Stimulated activated CD8-positive, alpha-beta memory T cell treated with anti-CD3 and anti-CD28 coated beads, Interleukin-15, amount 100 ng/mL, for 1 hour (primary cell): ENCODE data around the gene CHCHD4.
A peak's percentile ranks its signal among the peaks of the same experiment; 100 is the strongest.

Experiments
- DNase-seq: peaks from one replicate; pipeline ENCODE4 v3.0.0-alpha.2; 2020; ENCODE audit warnings: low read depth

Gene CHCHD4

GRCh38 chr3:14124615-14125192 is at the start of gene CHCHD4, which contains the start of gene TMEM43:
TSS of gene CHCHD4 (minus strand) at chr3:14124870. CDS start at chr3:14124676, 194 bp downstream.
TSS of gene TMEM43 (plus strand) at chr3:14125052. CDS start at chr3:14125194, 142 bp downstream.
- DNase-seq: peak; percentile 97

- no peak for DNase-seq
These were observed 47.8 kb upstream of the CHCHD4 start for GRCh38 chr3:14172496-14172895.

DNA sequence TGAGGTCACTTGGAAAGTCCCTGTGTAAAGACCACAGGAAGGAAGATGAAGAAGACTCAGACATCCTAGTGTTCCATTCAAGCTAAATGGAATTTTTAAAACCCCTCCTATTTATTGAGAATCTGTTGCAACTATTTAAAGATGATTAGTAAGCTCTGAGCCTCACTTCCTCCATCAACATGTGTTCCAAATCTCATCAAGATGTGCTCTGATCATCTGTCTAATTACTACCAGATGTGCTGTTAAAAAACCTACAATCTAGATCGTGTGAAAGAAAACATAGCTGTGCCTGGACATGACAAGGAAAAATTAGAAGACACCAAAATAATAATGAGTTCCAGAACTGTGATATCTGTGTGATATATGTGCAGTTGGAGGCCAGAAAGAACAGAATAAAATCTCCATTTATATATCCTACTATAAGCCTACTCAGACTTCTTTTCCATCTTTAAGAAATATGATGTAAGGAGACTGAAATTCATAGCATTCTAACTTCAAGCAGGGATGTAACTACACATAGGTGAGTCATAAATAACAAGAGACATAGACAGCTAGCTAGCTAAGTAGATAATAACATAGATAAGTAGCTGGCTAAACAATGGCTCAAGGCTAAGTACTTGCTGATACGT is 46.0 kb upstream of the CHCHD4 start:
- DNase-seq: no peak

DNA sequence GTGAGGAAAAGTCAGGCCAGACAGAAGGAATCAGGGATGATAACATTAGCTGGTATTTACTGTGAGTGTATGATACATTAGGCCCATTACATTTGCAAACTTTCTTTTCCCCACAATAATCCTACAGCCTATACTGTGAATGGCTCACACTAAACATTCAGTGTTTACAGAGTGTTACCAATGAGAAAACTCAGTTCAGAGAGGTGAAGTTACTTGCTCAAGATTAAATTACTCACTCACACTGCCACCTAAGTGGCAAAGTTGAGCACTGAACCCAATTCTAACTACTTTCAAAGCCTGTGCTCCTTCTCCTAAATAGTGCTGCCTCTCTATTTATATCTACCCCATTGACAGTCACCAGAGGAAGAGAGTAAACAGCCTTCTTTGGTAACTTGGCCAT is 45.2 kb upstream of the CHCHD4 start:
- no peak for DNase-seq

GRCh38 chr3:14169435-14169834 is 44.8 kb upstream of the CHCHD4 start:
- DNase-seq: no peak

GRCh38 chr3:14166877-14167603 is 42.4 kb upstream of the CHCHD4 start:
- no peak for DNase-seq

DNA sequence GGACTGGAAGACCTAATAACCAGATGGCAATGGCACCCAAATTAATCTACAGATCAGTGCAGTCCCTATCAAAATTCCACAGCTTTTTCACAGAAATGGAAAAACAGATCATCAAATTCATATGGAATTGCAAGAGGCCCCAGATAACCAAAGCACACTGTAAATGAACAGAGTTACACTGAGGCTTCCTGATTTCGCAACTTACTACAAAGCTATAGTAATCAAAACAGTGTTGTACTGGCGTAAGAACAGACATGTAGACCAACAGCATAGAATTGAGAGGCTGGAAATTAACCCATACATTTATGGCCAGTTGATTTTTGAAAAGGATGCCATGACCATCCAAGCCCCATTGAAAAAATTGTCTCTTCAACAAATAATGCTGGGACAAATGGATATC is 37.5 kb upstream of the CHCHD4 start:
- no peak for DNase-seq

DNA sequence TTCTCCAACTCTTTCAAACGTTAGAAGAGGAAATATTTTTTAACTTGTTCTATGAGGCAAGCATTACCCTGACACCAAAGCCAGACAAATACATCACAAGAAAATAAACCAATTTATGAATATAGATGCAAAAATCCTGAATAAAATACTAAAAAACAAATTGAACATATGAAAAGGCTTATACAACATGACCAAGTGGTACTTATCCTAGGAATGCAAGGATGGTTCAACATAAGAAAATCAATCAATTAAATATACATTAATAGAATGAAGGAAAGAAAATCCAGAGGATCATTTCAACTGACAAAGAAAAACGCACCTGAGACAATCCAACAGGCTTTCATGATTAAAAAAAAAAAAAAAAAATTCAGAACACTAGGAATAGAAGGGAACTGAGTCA is 36.6 kb upstream of the CHCHD4 start:
- DNase-seq: no peak

DNA sequence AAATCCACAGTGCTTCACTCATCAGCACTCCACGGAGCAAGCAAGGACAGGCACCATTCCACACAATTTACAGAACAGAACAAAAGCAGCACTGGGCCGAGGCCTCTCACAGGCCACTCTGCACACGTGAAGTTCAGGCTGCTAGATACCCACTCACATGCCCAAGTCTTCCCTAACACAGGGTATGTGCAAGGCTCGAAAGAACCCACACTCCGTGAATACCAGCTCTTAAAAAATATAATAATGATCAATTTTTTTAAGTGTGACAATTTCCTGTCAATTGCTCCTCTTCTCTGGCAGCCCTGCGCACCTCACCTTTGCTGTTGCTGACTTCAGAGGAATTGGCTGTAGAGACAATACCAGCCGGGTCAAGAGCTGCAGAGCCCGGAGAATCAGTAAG is 34.8 kb upstream of the CHCHD4 start:
- DNase-seq: no peak

DNA sequence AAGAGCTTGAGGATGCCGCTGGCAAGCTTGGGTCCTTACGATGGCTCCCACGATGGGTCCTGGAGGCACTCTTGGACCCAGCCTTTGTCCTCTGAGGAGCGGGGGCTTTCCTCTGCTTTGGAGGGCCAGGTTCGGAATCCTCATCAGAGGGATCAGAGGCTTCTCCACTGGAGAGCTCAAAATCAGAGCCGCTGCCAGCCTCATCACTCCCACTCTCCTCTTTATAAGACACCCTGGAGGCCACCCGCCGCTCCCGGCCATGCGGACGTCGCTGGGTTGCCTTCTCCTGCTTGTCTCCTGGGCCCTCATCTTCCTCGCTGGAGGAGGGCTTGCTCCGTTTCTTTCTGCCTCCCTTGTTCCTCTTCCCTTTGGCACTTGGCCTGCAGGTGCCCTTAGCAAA is 33.7 kb upstream of the CHCHD4 start:
- DNase-seq: no peak

- DNase-seq: no peak
These were observed 33.3 kb upstream of the CHCHD4 start for GRCh38 chr3:14157951-14158350.

- DNase-seq: no peak
These were observed 32.3 kb upstream of the CHCHD4 start for GRCh38 chr3:14156843-14157561.

- DNase-seq: no peak
These were observed 31.5 kb upstream of the CHCHD4 start for GRCh38 chr3:14156201-14156600.

DNA sequence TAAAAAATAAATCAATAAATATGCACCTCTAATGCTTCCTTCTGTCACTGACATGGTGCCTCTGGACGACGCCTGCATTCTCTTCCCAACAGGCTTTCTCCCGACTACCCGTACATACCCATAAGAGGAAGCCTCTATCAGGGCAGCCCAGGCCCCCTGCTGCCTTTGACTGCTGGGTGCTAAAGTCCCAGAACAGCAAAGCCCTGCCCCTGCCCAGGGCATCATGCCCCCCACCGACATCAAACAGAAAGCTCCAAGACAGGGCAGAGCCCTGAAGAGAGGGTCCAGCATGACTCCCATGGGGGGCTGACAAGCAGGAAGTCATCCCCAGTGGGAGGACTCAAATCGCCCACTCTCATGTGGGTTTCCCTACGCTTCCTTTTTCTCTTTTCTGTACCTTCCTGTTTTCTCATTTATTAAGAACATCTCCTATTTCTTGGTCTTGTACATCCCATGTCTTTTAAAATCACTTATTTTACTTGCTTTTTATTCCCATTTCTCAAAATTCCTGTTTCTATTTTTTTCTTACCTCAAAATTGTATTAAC is 30.3 kb upstream of the CHCHD4 start:
- DNase-seq: no peak

GRCh38 chr3:14154276-14154675 is 29.6 kb upstream of the CHCHD4 start:
- no peak for DNase-seq

DNA sequence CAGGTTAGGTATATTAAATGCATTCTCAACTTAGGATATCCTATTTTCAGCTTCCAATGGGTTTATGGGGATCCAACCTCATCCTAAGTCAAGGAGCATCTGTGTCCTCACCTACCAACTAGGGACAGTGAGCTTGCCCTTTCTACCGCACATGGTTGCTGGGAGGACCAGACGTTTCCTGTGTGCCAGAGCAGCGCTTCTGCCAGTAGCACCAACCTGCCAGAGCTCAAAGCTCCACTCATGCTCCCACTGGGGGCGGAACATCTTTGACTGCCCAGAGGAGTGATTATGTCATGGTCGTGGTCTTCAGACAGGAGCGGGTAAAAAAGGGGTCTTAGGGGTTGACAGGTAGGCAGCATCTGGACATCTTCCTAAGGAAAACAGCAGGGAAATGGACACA is 29.0 kb upstream of the CHCHD4 start:
- no peak for DNase-seq

GRCh38 chr3:14152963-14153355 is 28.3 kb upstream of the CHCHD4 start:
- no peak for DNase-seq

DNA sequence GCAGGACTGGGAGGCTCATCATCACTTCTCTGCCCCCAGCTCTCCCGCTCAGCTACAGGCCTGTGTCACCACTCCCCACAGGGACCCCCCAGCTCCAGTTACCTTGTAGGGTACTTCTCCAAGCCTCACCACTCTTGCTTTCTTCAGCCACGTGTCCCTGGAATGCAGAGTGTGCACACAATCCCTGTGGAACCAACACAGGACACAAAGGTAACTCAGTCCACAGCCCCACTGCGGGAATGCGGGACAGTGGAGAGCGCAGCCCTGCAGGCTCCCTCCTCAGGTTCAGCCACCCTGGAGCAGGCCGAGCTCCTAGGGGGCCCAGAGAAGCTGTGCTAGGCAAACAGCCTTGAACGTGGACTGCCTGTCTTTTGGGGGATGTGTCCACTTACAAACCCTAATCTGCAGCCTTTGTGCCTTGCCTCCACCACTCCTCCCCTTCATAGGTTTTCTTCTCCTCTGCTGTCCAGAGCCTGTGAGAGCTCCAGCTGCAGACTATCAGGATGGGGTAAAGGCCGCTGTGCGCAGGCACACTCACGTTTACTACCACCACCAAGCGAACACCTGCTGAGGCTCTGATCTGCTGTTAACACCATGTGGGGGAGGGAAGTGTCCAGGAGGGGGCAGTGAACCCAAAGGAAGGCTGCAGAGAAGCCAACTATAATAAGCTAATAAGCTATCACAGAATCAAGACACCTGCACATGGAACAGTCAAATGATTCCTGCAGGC is 27.7 kb upstream of the CHCHD4 start:
- no peak for DNase-seq

DNA sequence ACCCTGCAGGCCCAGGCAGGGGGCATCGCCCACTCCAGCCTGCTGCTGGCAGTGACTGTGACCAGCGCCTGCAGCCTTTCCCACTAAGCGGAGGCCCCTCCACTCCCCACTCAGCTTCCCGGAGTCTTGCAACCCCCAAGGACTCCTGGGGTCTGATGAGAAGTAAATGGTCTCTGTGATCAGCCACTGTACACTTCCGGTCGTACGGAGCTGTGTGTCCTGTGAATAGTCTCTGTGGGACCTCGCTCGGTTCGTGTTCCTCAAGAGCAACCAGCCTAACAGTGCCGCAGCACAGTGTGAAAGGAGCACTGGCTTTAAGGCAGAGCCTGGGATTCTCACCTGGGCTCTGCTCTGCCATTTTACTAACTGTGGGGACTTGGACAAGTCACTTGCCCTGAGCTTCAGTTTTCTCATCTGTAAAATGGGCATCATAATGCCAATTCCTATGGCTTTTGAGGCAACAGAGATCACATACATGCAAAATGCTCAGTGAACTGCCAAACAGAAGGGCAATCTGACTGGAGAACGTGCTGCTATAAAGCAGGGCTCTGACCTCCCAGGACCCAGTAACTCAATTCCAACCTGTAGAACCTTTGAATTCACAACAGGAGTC is 26.9 kb upstream of the CHCHD4 start:
- no peak for DNase-seq

DNA sequence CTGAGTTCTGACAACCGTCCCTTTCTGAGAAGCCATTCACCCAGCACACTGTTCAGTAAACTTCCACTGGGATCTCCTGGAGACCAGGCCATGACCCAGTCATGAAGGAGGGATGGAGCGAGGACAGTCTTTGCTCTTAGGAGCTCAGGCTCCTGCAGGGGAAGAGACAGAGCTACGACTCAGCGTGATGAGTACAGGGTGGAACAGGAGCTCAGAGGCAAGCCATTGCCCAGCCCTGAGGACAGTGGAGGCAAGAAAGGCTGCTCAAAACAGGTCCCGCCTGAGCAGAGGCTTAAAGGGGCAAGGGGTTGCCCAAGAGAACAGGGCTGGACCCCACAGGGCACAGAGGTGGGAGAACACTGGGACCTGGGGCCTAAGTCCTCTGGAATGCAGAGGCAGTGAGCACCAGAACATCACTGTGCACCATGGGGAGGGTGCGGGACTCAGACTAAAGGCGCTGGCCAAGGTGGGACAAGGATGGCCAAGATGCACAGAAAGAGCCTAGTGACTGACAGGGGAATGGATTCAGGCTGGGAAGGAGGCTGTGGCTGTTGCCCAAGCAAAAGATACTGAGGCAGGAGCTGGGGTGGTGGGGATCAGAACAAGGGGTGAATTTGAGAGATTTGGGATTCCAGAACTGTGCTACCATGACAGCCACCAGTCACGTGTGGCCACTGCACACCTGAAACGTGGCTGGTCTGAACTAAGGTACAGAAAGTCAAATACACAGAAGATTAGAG is 26.0 kb upstream of the CHCHD4 start:
- no peak for DNase-seq

- DNase-seq: no peak
These were observed 25.4 kb upstream of the CHCHD4 start for GRCh38 chr3:14150078-14150477.
